BLaER1 (cell line): Measurements from ENCODE around the gene HAND2.

Source experiments
- H3K27ac ChIP-seq: shearing (Covaris generic); formaldehyde crosslinking; 2 replicates; pipeline ENCODE4 v1.8.1; 2022
- H3K27me3 ChIP-seq: shearing (Covaris generic); formaldehyde crosslinking; 2 replicates; pipeline ENCODE4 v1.8.1; 2022
- H3K36me3 ChIP-seq: shearing (Covaris generic); formaldehyde crosslinking; 2 replicates; pipeline ENCODE4 v1.8.1; 2022
- H3K4me1 ChIP-seq: shearing (Covaris generic); formaldehyde crosslinking; 2 replicates; pipeline ENCODE4 v1.8.1; 2022
- H3K4me2 ChIP-seq: shearing (Covaris generic); formaldehyde crosslinking; 2 replicates; pipeline ENCODE4 v1.8.1; 2022
- H3K4me3 ChIP-seq: shearing (Covaris generic); formaldehyde crosslinking; 2 replicates; pipeline ENCODE4 v1.8.1; 2022
- H3K9ac ChIP-seq: shearing (Covaris generic); formaldehyde crosslinking; 2 replicates; pipeline ENCODE4 v1.8.1; 2022
- H3K9me3 ChIP-seq: shearing (Covaris generic); formaldehyde crosslinking; 2 replicates; pipeline ENCODE4 v1.8.1; 2022
- H4K20me1 ChIP-seq: shearing (Covaris generic); formaldehyde crosslinking; 2 replicates; pipeline ENCODE4 v1.8.1; 2022
- Cebpa-rat ChIP-seq: shearing (Covaris generic); IDR thresholded peaks from 2 replicates; pipeline ENCODE4 v1.8.1; 2022

The HAND2 gene

GRCh38 chr4:173490817-173491528 is 39.1 kb downstream of the HAND2 start:
- peaks cover 4% of the 10 kb centered on the region; the same call in 1 of the 2 replicates for H3K9me3 ChIP-seq
- H4K20me1 ChIP-seq, result no peaks in the 10 kb centered on the region
- no peak overlapping the region for H3K4me3 ChIP-seq
- H3K36me3 ChIP-seq, result no peaks in the 10 kb centered on the region
- no peaks in the 10 kb centered on the region for H3K27me3 ChIP-seq
- TF ChIP-seq Cebpa-rat, result no peak
- H3K27ac ChIP-seq, result no peak overlapping the region
- no peak overlapping the region for H3K9ac ChIP-seq
- H3K4me2 ChIP-seq, result no peak overlapping the region
- peaks cover 10% of the 10 kb centered on the region for H3K4me1 ChIP-seq

GRCh38 chr4:173490256-173490655 is 39.8 kb downstream of the HAND2 start:
- Histone ChIP-seq H3K4me3 (no peak overlapping the region), H4K20me1 (no peaks in the 10 kb centered on the region), H3K9ac (no peak overlapping the region), H3K4me2 (no peak overlapping the region), H3K27ac (no peak overlapping the region), H3K36me3 (no peaks in the 10 kb centered on the region), H3K9me3 (peaks cover 4% of the 10 kb centered on the region; the same call in 1 of the 2 replicates), H3K27me3 (no peaks in the 10 kb centered on the region), H3K4me1 (peaks cover 10% of the 10 kb centered on the region)
- TF ChIP-seq Cebpa-rat, result no peak

GRCh38 chr4:173489514-173489913 is 40.5 kb downstream of the HAND2 start:
- no peak overlapping the region for H3K4me2 ChIP-seq
- peaks cover 10% of the 10 kb centered on the region for H3K4me1 ChIP-seq
- no peaks in the 10 kb centered on the region for H3K36me3 ChIP-seq
- H3K9ac ChIP-seq, result no peak overlapping the region
- no peaks in the 10 kb centered on the region for H3K27me3 ChIP-seq
- no peak for TF ChIP-seq Cebpa-rat
- no peak overlapping the region for H3K27ac ChIP-seq
- H4K20me1 ChIP-seq, result no peaks in the 10 kb centered on the region
- peaks cover 4% of the 10 kb centered on the region; the same call in 1 of the 2 replicates for H3K9me3 ChIP-seq
- H3K4me3 ChIP-seq, result no peak overlapping the region

GRCh38 chr4:173488656-173489055 is 41.4 kb downstream of the HAND2 start:
- Histone ChIP-seq H4K20me1 (no peaks in the 10 kb centered on the region), H3K27ac (no peak overlapping the region)
- TF ChIP-seq Cebpa-rat, result no peak

GRCh38 chr4:173488074-173488473 is 42.0 kb downstream of the HAND2 start:
- H3K9me3 ChIP-seq, result peaks cover 2% of the 10 kb centered on the region; the same call in 1 of the 2 replicates
- no peaks in the 10 kb centered on the region for H4K20me1 ChIP-seq
- no peaks in the 10 kb centered on the region for H3K27me3 ChIP-seq
- H3K4me1 ChIP-seq, result peaks cover 10% of the 10 kb centered on the region
- H3K4me2 ChIP-seq, result no peak overlapping the region
- H3K36me3 ChIP-seq, result no peaks in the 10 kb centered on the region
- H3K4me3 ChIP-seq, result no peak overlapping the region
- no peak overlapping the region for H3K9ac ChIP-seq
- no peak for TF ChIP-seq Cebpa-rat
- H3K27ac ChIP-seq, result no peak overlapping the region

More at GRCh38 chr4:173488656-173489055, 41.4 kb downstream of the HAND2 start:
- Histone ChIP-seq H3K36me3 (no peaks in the 10 kb centered on the region), H3K9ac (no peak overlapping the region), H3K27me3 (no peaks in the 10 kb centered on the region), H3K4me2 (no peak overlapping the region), H3K4me3 (no peak overlapping the region), H3K9me3 (peaks cover 4% of the 10 kb centered on the region; the same call in 1 of the 2 replicates), H3K4me1 (peaks cover 10% of the 10 kb centered on the region)

GRCh38 chr4:173486714-173487392 is 43.2 kb downstream of the HAND2 start:
- no peak overlapping the region for H3K27ac ChIP-seq

GRCh38 chr4:173485164-173485563 is 44.9 kb downstream of the HAND2 start:
- TF ChIP-seq Cebpa-rat, result no peak
- Histone ChIP-seq H3K27me3 (no peaks in the 10 kb centered on the region), H3K27ac (no peak overlapping the region), H3K9me3 (no peaks in the 10 kb centered on the region), H3K9ac (no peak overlapping the region), H3K4me2 (no peak overlapping the region), H3K4me3 (no peak overlapping the region), H3K4me1 (no peaks in the 10 kb centered on the region; the same call in 1 of the 2 replicates), H3K36me3 (no peaks in the 10 kb centered on the region), H4K20me1 (no peaks in the 10 kb centered on the region)

More at GRCh38 chr4:173486714-173487392, 43.2 kb downstream of the HAND2 start:
- Histone ChIP-seq H3K9me3 (no peaks in the 10 kb centered on the region), H3K27me3 (no peaks in the 10 kb centered on the region), H3K9ac (no peak overlapping the region), H4K20me1 (no peaks in the 10 kb centered on the region), H3K4me3 (no peak overlapping the region), H3K4me2 (no peak overlapping the region), H3K36me3 (no peaks in the 10 kb centered on the region), H3K4me1 (peaks cover under 1% of the 10 kb centered on the region; the same call in 1 of the 2 replicates)
- TF ChIP-seq Cebpa-rat, result no peak

- no peaks in the 10 kb centered on the region for H4K20me1 ChIP-seq
- no peak overlapping the region for H3K9ac ChIP-seq
- H3K4me3 ChIP-seq, result no peak overlapping the region
- no peaks in the 10 kb centered on the region for H3K9me3 ChIP-seq
- H3K36me3 ChIP-seq, result no peaks in the 10 kb centered on the region
- H3K4me1 ChIP-seq, result no peaks in the 10 kb centered on the region; the same call in 1 of the 2 replicates
- no peak for TF ChIP-seq Cebpa-rat
- no peak overlapping the region for H3K27ac ChIP-seq
- H3K27me3 ChIP-seq, result no peaks in the 10 kb centered on the region
- no peak overlapping the region for H3K4me2 ChIP-seq
Observed at GRCh38 chr4:173482330-173482931, 47.6 kb downstream of the HAND2 start.

GRCh38 chr4:173478913-173479283 is 51.1 kb downstream of the HAND2 start:
- H3K27me3 ChIP-seq, result no peaks in the 10 kb centered on the region
- H4K20me1 ChIP-seq, result no peaks in the 10 kb centered on the region
- H3K9ac ChIP-seq, result no peak overlapping the region
- no peak overlapping the region for H3K4me3 ChIP-seq
- no peak overlapping the region for H3K27ac ChIP-seq
- H3K36me3 ChIP-seq, result no peaks in the 10 kb centered on the region
- no peaks in the 10 kb centered on the region; the same call in 1 of the 2 replicates for H3K4me1 ChIP-seq
- TF ChIP-seq Cebpa-rat, result no peak
- H3K9me3 ChIP-seq, result no peaks in the 10 kb centered on the region
- H3K4me2 ChIP-seq, result no peak overlapping the region
